ENCODE measurements around the gene ZNF740.
A peak's percentile ranks its signal among the peaks of the same experiment; 100 is the strongest.

Gene ZNF740

DNA sequence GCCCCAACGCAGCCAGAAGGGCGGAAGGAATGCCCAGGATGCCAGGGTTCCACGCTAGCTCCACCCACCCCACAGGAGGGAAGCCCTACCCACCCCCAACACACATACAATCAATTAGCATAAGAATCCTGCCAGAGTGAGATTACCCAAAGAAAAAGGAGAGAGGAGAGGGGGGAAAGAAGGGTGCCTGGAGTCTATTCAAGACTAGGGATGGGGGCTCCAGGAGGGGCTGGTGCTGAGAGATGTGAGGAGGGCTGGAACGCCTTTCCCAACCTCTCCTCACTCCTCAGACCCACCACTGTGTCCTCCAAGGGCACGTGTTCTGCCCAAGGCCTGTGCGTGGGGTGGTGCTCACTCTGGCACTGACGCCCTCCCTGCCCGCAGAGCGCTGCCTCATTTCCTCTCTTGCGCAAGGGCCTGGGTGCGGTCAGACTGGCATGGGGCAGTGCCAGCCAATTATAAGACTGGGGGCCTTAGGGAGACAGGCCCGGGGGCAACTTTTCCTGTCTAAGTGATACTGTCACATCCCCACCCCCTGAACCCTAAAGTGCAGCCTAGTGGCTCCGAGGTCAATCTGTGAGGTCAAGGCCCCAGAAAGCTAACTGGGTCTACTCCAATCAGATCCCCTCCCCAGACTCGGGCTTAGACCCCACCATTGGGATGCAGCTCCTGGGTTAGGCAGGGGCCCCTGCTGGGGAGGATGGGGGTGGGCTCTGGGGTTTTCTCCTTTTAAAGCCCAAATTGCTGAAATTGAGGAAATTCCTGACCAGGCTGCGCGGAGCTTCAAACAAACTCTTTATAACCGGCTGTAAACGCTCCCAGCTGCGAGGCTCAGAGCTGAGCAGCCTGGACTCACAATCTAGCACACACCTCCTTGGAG lies 36.8 kb downstream of the ZNF740 start:
- DNase-seq = peak; percentile 83

DNA sequence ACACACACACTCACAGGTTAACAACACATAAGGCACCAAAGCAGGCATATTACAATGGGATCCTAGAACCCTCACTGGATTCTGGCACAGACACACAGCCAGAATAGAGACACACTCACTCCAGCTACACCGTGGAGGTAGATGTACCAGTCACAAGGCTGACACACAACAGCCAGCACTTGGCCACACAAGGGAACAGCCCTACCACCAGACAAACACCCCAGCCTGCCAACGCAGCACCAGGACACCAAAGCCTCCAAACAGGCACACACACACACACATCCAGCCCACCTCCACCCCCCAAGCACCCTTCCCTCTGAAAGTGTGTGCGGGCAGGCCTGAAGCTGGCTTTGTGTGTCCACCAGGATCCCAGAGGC lies 37.4 kb downstream of the ZNF740 start:
- no peak for DNase-seq

DNA sequence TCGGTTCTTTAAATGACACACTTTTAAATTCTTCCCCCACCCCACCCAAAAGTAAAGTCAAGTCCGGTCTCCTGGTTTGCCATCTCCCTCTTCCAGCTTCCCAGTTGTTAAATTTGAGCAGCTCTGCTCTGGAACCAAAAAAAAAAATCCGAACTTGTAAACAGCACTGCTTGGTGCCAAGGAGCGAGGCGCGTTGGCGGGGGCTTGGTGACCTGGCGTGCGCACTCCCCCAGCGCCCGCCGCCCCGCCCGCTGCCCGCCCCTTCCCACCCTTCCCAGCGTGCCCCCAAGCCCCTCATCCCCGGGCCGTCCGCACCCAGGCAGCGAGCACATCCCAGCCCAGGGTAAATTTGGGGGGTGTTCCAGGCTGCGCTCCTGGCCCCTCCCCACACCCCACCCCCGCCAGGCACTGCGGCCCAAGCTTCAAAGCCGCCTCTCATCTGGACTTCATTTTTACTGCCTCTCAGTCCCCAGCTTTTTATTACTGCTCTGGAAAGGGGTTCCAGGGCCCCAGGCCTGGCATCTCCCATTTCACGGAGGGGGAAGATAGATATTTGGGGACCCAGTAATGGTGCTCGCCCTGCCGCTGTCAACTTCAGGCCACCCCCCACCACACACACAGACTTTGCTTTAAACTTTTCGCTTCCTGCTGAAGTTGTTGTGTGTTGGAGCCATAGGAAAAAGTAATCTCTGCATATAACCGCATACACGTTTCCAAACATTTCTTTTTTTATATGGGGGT lies 38.2 kb downstream of the ZNF740 start:
- no peak for DNase-seq

DNA sequence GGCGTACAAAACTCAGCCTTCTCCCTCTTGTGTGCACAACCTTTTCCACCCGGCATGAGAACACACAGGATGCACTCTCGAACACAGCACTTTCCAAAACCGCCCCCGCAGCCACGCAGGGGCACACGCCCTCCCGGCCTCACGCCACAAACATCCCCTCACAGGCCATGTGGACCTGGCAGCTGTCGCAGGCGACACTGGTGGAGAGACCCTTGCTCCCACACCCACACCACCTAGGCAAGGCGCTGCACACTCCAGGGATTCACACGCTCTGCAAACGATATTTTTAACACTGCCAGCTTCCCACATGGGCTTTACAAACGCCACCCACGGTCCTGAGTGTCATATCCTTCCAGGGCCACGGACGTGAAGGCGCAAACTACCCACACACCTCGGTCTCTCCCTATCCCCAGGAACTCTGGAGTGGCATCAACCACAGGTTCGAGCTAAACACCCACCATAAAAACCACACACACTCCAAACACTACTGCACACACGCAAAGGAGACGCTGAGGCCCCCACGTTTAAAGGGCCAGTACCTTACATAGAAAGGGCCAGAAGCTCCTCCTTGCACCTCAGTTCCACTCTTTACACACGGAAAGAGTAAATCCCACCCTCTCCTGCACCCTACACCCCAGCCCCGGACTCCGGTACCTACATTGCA lies 38.9 kb downstream of the ZNF740 start:
- peak; percentile 68 for DNase-seq

DNA sequence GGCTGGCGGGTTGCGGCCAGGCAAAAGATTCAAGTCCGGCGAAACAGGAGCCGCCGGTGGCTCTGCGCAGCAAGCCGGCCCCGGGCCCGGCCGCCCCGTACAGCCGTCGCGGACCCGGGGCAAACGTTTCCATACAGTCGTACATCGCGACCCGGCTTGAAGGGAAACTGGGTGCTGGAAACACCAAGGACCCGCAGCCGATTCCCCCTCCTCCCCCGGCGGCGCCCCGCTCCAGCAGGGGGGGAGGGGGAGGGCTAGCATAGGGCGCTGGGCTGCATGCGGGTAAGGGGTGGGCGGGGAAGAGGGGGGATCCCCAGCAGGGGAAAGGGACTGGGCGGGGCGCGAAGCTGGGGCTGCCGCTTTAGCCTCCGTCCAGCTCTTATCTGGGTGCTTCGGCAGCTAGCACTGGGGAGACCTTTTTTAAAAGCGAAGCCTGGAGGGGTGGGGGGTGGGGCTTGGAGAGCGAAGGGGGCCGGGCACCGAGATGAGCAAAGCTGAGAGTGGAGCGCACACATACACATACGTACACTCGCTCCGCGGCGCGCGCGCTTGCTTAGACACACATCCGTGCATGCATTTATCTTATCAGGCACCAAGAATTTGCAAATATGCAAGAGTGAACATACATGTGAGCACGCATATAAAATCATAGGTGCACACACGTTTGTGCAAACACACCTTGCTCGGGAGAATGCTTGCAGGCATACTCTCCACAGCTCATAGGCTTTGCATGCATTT lies 39.6 kb downstream of the ZNF740 start:
- peak; percentile 54 for DNase-seq

DNA sequence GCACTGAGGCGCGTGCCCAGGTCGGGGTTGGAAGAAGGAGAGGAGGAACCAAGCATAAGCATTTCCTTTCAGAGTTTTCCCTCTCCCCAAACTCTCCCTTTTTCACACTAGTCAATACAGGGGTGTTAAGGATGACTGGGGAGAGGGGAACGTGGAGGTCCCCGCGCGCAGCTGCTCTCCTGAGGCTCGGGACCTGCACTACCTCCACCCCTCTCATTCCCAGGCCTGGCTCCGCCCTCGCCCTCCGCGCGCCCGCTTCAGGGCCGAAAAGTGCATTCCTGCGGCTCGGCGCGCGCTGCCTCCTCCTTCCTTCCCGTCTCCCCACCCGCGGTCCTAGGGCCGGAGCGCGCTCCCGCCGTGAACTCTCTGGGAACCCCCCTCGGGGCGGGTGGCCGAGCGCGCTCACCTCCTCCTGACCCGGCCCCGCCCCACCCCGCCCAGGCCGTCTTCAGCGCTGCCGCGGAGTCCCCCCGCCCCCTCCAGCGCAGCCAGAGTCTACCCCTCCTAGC lies 40.2 kb downstream of the ZNF740 start:
- peak; percentile 92 for DNase-seq

DNA sequence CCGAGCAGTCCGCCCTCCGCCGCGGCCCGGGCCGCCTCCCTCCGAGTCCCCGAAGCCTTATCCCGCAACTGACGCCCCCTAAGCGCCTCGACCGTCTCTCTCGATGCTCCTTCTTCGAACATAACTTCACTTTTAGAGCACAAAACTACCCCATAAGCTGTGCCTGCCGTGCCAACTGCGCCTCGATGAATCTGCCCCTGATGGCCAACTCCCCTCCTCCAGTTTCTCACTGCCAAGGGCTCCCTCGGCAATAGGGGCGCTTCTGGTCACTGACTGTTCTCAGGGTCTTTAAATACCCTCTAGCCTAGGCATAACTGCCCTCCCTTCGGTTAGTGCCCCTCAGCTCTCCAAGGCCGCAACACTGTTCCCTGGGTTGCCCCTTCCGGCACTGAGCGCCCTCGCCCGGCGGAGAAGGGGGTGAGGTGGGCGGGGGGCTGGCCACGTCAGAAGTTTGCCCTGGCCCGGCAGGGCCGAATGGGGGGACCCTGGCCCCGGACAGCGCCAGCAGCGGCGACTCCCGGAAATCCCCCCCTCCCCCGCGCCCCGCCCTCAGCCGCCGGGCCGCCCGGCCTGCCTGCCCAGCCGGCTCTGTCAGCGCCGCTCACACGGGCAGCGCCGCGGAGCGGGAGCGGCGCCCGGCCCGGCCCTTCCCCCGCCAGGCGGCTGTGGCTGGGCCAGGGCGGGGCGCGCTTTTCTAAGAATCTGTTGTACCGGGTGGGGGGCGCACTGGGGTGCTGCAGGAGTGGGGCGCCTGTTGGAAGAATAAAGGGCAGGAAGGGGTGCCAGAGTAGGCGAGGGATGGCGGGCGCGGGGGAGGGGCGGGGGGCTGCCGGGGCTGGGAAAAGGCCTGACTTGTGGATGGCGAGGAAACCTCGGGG lies 40.9 kb downstream of the ZNF740 start:
- peak; percentile 72 for DNase-seq

DNA sequence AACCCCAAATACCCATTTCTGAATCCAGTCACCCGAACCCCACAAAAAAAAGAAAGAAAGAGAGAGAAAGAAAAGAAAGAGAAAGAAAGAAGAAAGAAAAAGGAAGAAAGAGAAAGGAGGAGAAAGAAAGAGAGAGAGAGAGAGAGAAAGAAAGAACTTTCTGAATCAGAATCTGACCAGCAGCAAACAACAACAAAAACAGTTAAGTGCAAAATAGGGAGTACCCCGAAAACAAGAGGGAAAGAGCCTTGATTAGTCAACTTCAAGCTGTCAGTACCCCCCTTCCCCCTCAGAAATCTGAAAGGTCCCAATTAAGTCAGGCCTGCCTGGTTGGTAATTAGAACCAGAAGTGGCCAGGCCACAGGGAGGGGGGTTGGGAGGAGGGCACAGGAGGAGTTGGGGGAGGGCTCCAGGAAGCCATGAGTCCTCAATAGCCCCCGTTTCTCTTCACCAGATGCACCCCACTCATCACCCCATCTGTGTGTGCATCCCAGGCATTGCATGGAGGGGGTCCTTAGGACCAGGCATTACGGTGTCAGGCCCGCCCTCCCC lies 41.7 kb downstream of the ZNF740 start:
- no peak for DNase-seq

DNA sequence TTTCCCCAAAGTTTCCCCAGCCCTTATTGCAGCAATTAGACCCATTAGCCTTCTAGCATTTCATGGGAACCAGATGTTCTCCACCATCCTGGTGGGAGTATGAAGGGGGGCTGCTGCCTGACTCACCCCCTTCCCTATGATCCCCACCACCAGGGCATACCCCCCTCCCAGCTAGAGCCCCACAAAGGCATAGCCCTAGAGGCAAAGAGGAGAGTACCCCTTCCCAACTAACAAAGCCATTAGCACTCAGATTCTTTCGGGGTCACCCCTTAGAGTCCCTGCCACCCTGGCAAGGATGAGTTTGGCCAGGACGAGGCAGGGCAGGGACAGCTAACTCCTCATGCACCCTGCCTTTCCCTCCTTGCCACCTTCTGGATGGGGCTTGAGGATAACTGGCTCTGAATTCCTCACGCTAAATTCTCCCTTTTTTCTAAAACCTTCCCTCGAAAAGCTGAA lies 42.3 kb downstream of the ZNF740 start:
- DNase-seq = no peak

DNA sequence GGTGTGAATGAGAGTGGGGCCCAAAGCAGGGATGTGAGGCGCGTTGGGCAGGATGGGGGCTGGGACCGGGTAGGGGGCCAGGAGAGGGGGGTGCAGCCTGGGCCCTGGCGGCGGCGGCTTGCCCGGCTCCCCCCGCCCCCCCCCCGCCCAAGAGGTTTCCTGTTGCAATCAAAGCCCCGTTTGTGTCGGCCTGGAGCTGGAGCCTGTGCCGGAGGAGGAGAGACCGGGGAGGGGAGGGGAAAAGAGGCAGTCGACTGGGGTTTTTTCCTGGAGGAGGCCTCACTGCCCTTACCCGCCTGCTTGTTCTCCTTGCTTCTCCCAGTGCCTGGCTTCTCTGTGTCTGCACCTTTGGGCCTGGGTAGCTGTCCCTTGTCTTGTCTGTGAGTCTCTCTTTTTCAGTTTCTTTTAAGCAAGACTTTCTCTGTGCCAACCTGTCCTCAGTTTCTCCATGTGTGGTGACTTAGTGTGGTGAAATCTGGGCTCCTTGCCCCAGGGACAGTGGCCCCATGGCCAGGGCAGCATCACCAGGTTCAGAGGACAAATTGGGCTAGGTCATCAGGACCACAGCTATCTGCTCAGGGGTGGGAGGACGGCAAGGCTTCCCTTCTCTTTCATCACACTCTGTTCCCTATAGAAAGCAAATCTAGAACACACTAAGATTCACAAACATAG lies 43.0 kb downstream of the ZNF740 start:
- peak; percentile 32 for DNase-seq

DNA sequence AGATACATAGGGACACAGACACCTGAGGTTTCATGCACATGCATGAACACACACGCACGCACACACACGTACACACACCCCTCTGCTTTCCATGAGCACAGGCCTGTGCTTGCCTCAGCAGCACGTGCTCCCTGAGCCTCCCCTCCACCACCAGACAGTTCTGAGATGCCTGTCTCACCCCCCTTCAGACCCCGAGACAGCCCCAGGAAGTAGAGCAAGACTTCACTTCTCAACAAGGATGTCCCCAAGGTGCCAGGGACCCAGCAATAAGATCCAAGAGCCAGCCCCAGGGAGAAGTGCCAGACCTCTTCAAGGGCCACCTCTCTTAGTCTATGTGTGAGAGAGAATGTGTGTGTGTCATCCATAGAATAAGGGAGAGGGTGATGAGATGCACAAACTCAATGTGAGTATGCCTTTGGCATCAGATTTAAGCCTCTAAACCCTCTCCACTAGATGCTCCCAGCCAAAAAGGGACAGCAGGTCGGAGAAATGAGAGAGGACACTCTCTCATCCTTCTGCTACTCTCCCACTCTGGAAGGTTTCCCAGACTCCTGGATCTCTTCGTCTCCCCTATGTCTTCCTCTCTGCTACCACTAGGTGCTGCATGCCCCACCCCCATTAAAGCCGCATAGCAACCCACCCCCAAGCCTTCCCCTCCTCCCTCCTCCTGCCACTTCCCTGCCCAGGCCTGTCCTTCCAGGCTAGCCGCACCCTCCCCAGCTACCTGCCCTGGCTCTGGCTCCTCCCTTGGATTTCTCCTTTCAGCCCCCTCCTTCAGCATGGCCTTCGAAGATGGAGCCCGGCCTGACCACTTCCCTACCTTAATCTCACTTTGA lies 43.8 kb downstream of the ZNF740 start:
- DNase-seq = no peak

DNA sequence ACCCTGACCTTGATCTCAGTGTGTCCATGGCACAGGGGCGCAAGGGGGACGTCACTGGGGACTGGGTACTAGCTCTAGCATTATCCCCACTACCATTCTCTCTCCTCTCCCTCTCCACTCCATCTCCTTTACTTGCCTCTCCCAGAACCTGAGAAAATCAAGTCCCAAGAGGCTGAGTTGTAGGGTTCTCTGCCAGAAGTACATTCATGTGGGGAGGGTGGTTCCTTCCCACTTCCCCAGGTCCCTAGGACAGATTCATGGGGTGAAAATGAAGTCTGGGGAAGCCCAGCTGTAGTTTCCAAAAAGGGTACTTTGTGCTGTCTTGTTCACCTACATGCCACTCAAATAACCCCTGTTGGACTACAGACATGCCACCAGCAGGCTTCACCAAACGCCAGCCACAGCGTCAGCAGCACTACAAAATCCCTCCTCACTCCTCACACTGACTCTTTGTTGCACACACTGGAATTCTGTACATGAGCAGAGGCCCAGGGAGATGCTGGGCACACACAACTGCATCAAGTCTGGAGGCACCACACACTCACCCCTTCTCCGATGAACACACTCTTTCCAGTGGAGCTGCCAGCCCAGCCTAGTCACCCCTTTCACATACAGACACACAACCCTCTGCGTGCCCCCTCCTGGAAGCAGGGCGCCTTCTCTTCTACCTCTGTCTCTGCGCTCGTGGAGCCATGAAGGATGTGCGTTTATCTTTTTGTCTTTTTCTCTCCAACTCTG lies 44.5 kb downstream of the ZNF740 start:
- no peak for DNase-seq

DNA sequence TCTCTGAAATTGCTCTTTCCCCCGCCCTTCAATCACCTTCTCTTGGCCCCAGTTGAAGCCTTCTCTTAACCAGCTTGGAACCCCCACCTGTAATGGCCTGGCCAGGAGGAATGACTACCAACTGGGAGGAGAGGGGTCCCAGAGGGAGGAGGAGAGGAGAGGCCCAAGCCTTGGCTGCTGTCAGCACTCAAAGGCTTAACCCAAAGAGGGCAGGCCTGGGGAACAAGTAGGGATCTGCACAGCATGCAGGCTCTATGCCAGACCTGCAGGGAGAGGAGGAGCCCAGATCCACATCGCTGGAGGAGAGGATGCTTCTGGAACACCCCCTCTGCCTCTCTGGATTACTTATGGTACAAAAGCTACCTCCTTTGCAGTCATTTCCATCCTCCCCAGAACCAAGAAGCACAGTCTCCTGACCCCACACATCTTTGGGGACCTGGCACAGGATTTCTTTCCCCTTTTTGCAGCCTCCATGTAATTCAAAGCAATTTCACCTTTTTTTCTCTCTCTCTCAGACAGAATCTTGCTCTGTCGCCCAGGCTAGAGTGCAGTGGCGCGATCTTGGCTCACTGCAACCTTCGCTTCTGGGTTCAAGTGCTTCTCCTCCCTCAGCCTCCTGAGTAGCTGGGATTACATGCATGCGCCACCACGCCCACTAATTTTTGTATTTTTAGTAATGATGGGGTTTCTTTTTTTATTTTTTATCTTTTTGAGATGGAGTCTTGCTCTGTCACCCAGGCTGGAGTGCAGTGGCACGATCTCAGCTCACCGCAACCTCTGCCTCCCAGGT lies 45.3 kb downstream of the ZNF740 start:
- no peak for DNase-seq

DNA sequence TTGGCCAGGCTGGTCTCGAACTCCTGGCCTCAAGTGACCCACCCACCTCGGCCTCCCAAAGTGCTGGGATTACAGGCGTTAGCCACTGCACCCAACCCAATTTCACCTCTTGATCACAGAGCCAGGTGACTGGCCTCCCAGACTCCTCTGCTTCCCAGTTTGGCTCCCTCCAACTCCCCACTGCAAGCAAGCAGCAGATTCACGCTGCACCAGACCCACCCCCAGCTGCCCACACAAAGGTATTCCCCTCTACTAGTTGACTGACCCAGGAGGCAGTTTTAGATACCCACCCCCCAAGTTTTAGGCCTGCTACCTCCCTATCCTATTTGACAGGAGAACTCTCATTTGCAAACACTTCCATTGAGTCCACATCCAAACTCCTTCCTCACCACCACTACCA lies 46.3 kb downstream of the ZNF740 start:
- no peak for DNase-seq

DNA sequence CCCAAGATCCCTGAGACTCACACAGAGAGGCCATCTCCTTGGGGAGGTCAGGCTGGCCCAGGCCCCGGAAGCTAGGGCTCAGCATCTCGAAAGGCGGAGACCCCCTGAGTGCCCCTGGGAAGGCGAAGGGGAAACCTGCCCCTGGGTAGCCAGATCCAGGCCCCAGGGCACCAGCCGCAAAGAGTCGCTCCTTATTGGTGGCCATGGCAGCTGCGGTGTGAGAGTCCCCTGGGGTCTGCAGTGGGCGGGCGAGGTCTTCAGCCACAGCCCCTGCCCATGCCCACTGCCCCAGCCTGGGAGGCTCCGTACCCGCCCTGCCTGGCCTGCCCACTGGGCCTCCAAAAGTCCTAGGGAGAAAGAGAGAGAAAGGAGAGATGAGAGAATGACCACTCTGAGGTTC lies 46.8 kb downstream of the ZNF740 start:
- no peak for DNase-seq

DNA sequence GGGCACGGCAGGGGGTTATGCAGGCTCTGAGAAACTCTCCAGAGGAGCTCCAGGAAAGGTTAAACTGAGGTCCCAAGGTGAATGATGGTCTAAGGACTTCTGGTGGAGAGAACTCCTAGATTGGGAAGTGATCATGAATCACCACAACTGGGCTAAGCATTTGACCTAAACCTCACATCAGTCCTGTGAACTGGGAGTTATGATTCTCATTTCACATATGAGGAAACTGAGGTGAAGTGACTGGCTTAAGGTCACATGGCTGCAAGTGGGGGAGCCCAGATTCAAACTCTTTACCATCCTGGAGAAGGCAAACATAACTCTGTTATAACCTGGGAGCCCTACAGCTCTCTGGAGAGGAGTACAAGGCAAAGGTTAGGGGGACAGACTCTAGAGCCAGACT lies 47.3 kb downstream of the ZNF740 start:
- DNase-seq = no peak

DNA sequence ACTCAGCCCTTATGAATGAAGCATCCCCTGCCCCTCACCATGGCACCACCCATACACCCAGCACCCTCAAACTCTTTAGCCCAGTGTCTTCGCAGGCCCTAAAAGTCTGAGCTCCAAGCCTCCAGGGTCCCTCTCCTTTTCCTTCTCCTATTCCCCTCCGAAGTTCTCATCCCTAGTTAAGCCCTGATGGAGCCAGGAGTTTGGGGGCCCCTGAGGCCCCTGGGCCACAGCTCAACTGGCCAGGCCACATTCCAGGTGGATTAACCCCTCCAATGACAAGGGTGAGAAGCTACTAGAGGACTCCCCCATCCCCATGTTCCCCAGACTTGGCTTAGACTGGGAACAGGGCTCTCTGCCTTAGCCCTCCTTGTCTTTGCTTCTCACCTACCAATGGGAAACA lies 48.9 kb downstream of the ZNF740 start:
- DNase-seq = no peak

Measured in suppressor macrophage treated with lipopolysaccharide for 4 hours (primary cell).